ENCODE results near the gene SLK. TPM values are rescaled to one million over a fixed set of nuclear protein-coding genes. Genes with fewer than 3 reads are reported as not detected.

SLK gene
- polyA plus RNA-seq, 1 of the 3 experiments (the other 2 are of a cell fraction) = 4.0 TPM

- CTCF ChIA-PET = interaction anchor here (2.0 kb wide), 1 partner anchor 14 kb away, joined by 4 read pairs; no protein-coding TSS in a partner anchor
- Histone ChIP-seq H3K27me3 (ENCODE audit: insufficient read depth) (no peaks in the 10 kb centered on the region), H4K20me1 (ENCODE audit: insufficient read depth) (no peaks in the 10 kb centered on the region), H3K27ac (ENCODE audit: low read depth in 2 of 2, low read length in 1 of 2) (no peak overlapping the region), H3K4me3 (ENCODE audit: low read depth in 2 of 2, low read length in 1 of 2) (no peak overlapping the region), H3F3A (replicated peaks; ENCODE audit: insufficient read depth) (no peaks in the 10 kb centered on the region), H2AFZ (ENCODE audit: low read depth) (no peak overlapping the region), H3K4me1 (ENCODE audit: control insufficient read depth in 1 of 2, insufficient read depth in 2 of 2, low read depth in 1 of 2, low read length in 1 of 2) (peaks cover 0 to 16% of the 10 kb centered on the region in 2 experiments; a peak in 1 of 4 replicates), H3K4me2 (no peak overlapping the region), H3K79me2 (ENCODE audit: insufficient read depth) (no peaks in the 10 kb centered on the region), H3K36me3 (replicated peaks in 1 of 2; ENCODE audit: control insufficient read depth in 1 of 2, insufficient read depth in 2 of 2, low read length in 1 of 2) (no peaks in the 10 kb centered on the region), H3K9me3 (no peaks in the 10 kb centered on the region), H3K9ac (no peak overlapping the region), H3K9me2 (no peaks in the 10 kb centered on the region)
- POLR2A ChIA-PET = no interaction called here
- 80% methylated on average over 2 of the region's 2 CpGs for WGBS (ENCODE audit: low lambda C conversion rate)
- TF ChIP-seq EP300 (IDR thresholded peaks at IDR 0.05; ENCODE audit: borderline replicate concordance in 1 of 2, low read depth in 1 of 2, low read length in 1 of 2) (0 out of 4 replicates have a peak, but pooled peaks of 1 of the 2 experiments have one; percentile 16), USF2 (IDR thresholded peaks at IDR 0.05; ENCODE audit: borderline replicate concordance, low read depth, low read length) (no peak), RXRA (IDR thresholded peaks at IDR 0.05; ENCODE audit: borderline replicate concordance, low read depth) (no peak), YY1 (IDR thresholded peaks at IDR 0.05; ENCODE audit: low read depth) (no peak), RFX5 (IDR thresholded peaks at IDR 0.05; ENCODE audit: low read length) (no peak), RCOR1 (IDR thresholded peaks at IDR 0.05; ENCODE audit: low read length) (no peak), NFIC (IDR thresholded peaks at IDR 0.05; ENCODE audit: borderline replicate concordance) (no peak)
- DNase-seq = peak; percentile 23
Measured at GRCh38 chr10:103931603-103932002, 35.3 kb upstream of the SLK start.

GRCh38 chr10:103932271-103932670 lies 34.7 kb upstream of the SLK start:
- CTCF ChIA-PET = interaction anchor here (2.0 kb wide), 1 partner anchor 14 kb away, joined by 4 read pairs; no protein-coding TSS in a partner anchor
- POLR2A ChIA-PET = no interaction called here

GRCh38 chr10:103932971-103933370 lies 34.0 kb upstream of the SLK start:
- ChIA-PET POLR2A (no interaction called here), CTCF (interaction anchor here (1.5 to 2.0 kb wide), 2 partner anchors 13 to 341 kb away, joined by 3 to 4 read pairs; no protein-coding TSS in a partner anchor)
- H3K9me2 ChIP-seq = no peaks in the 10 kb centered on the region
- H3K79me2 ChIP-seq (ENCODE audit: insufficient read depth) = no peaks in the 10 kb centered on the region
- no peak overlapping the region for H3K9ac ChIP-seq
- no peak for TF ChIP-seq RAD21 (IDR thresholded peaks at IDR 0.05; ENCODE audit: low read length)
- no peaks in the 10 kb centered on the region for H4K20me1 ChIP-seq (ENCODE audit: insufficient read depth)
- no peaks in the 10 kb centered on the region for H3K27me3 ChIP-seq (ENCODE audit: insufficient read depth)
- DNase-seq = no peak
- no peak overlapping the region for H2AFZ ChIP-seq (ENCODE audit: low read depth)
- H3K27ac ChIP-seq (ENCODE audit: low read depth in 2 of 2, low read length in 1 of 2) = no peak overlapping the region
- no peak overlapping the region for H3K4me3 ChIP-seq (ENCODE audit: low read depth in 2 of 2, low read length in 1 of 2)
- no peaks in the 10 kb centered on the region for H3K36me3 ChIP-seq (replicated peaks in 1 of 2; ENCODE audit: control insufficient read depth in 1 of 2, insufficient read depth in 2 of 2, low read length in 1 of 2)
- peaks cover 0 to 14% of the 10 kb centered on the region in 2 experiments; a peak in 1 of 4 replicates for H3K4me1 ChIP-seq (ENCODE audit: control insufficient read depth in 1 of 2, insufficient read depth in 2 of 2, low read depth in 1 of 2, low read length in 1 of 2)
- no peak overlapping the region for H3K4me2 ChIP-seq
- H3K9me3 ChIP-seq = no peaks in the 10 kb centered on the region
- 87% methylated on average over 3 of the region's 3 CpGs for WGBS (ENCODE audit: low lambda C conversion rate)
- no peaks in the 10 kb centered on the region for H3F3A ChIP-seq (replicated peaks; ENCODE audit: insufficient read depth)

More at GRCh38 chr10:103932271-103932670, 34.7 kb upstream of the SLK start:
- Histone ChIP-seq H3K4me1 (ENCODE audit: control insufficient read depth in 1 of 2, insufficient read depth in 2 of 2, low read depth in 1 of 2, low read length in 1 of 2) (peaks cover 0 to 14% of the 10 kb centered on the region in 2 experiments; a peak in 1 of 4 replicates), H3K36me3 (replicated peaks in 1 of 2; ENCODE audit: control insufficient read depth in 1 of 2, insufficient read depth in 2 of 2, low read length in 1 of 2) (no peaks in the 10 kb centered on the region), H3K9ac (no peak overlapping the region), H3K9me3 (no peaks in the 10 kb centered on the region), H3K27ac (ENCODE audit: low read depth in 2 of 2, low read length in 1 of 2) (no peak overlapping the region), H3F3A (replicated peaks; ENCODE audit: insufficient read depth) (no peaks in the 10 kb centered on the region), H3K9me2 (no peaks in the 10 kb centered on the region), H3K79me2 (ENCODE audit: insufficient read depth) (no peaks in the 10 kb centered on the region), H3K27me3 (ENCODE audit: insufficient read depth) (no peaks in the 10 kb centered on the region), H2AFZ (ENCODE audit: low read depth) (no peak overlapping the region), H3K4me3 (ENCODE audit: low read depth in 2 of 2, low read length in 1 of 2) (no peak overlapping the region), H3K4me2 (no peak overlapping the region), H4K20me1 (ENCODE audit: insufficient read depth) (no peaks in the 10 kb centered on the region)
- 97% methylated on average over 7 of the region's 7 CpGs for WGBS (ENCODE audit: low lambda C conversion rate)
- TF ChIP-seq EP300 (IDR thresholded peaks at IDR 0.05; ENCODE audit: borderline replicate concordance in 1 of 2, low read depth in 1 of 2, low read length in 1 of 2) = no peak
- no peak for TF ChIP-seq CHD2 (IDR thresholded peaks at IDR 0.05; ENCODE audit: low read length, partially characterized antibody)
- TF ChIP-seq RFX5 (IDR thresholded peaks at IDR 0.05; ENCODE audit: low read length) = no peak
- no peak for TF ChIP-seq YY1 (IDR thresholded peaks at IDR 0.05; ENCODE audit: low read depth)
- TF ChIP-seq TAF1 (IDR thresholded peaks at IDR 0.05; ENCODE audit: borderline replicate concordance, low read depth, low read length) = no peak
- no peak for DNase-seq
